ENCODE data around the gene ITPR3. TPM values are rescaled to one million over a fixed set of nuclear protein-coding genes. Genes with fewer than 3 reads are reported as not detected.
A peak's percentile ranks its signal among the peaks of the same experiment; 100 is the strongest.

ITPR3 gene
- total RNA-seq, 4 donors from 2014 or later, result 105 to 262 (median 124) TPM

DNA sequence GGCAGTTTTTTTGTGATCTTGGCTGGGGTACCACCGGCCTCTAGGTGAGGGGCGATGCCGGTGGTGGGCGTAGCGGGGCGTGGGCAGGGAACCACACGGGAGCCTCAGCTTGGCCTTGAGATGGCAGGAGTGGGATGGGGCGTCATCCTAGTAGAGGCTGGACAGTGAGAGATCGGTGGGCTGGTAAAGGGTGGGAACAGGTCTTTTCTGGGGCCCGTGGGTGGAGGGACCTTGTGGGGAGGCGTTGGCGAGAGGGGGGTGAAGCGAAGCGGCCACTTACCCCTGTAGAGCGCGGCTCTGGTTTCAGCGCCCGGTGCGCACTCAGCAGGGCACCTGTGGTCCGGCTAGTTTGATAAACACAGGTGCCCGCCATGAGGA, 12.0 kb downstream of the ITPR3 start:
- peak overlapping the region in 3 of 4 donors; percentile 10 to 47 (median 38) for H3K4me3 ChIP-seq
- H3K27ac ChIP-seq, result peak overlapping the region; percentile 54 to 74 (median 62)
- intact Hi-C loops (cut with DNase I; ENCODE audit: low total_unique reads), result no loop called here
- no peaks in the 10 kb centered on the region for H3K9me3 ChIP-seq
- 14% methylated on average over 21 of the region's 21 CpGs; no CpG with 5 or more reads in 1 of the 2 donors for WGBS, 2 donors (ENCODE audit: low coverage in 1 of 2)
- no peak for DNase-seq
- no peaks in the 10 kb centered on the region for H3K27me3 ChIP-seq
- TF ChIP-seq EP300 (IDR thresholded peaks at IDR 0.05; ENCODE audit: low read depth) (no peak), POLR2A (IDR thresholded peaks at IDR 0.05) (no peak), CTCF (IDR thresholded peaks at IDR 0.05) (no peak), POLR2AphosphoS5 (IDR thresholded peaks at IDR 0.05) (no peak)
- no peaks in the 10 kb centered on the region for H3K36me3 ChIP-seq
- in situ Hi-C loops (cut with MboI; ENCODE audit: low pct_ligation_motif_present in 1 of 4, low pct_unique_long_range_greater_than_20kb in 1 of 4, low sequenced_read_pairs in 3 of 4), result no loop called here
- H3K4me1 ChIP-seq, result peaks cover 26 to 55% (median 42%) of the 10 kb centered on the region in 4 donors

- H3K4me1 ChIP-seq, result peaks cover 24 to 55% (median 40%) of the 10 kb centered on the region in 4 donors
- 1% methylated on average over 48 of the region's 86 CpGs; no CpG with 5 or more reads in 1 of the 2 donors for WGBS, 2 donors (ENCODE audit: low coverage in 1 of 2)
- H3K27ac ChIP-seq, result peak overlapping the region; percentile 54 to 74 (median 62)
Observed at GRCh38 chr6:33633462-33634158, 12.5 kb downstream of the ITPR3 start.

DNA sequence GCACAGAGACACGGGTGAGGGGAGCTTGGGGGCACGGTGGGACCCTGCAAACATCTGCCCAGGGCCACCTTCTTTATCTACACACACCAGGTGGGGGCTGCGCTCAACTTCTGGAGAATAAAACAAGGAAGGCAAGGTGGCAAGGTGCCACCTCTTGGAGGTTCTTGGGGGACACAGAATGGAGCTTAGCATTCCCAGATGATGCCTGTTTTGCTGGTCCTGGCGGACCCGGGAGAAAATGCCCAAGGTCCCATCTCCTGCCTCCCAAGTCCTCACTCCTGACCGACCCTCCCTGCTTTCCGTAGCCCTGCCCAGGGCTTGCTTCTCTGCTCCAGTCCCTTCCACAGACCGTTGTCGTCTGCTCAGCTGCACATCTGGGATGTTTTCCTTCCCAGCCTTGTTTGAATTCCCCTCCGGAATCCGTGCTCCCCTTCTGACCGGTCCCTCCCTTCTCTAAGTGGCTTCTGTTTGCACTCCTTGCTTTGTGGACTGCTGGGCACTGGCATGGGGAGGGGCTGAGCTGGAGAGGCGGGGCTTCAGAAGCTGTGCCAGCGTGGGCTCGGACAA, 13.1 kb downstream of the ITPR3 start:
- in situ Hi-C loops (cut with MboI; ENCODE audit: low pct_ligation_motif_present in 1 of 4, low pct_unique_long_range_greater_than_20kb in 1 of 4, low sequenced_read_pairs in 3 of 4), result no loop called here
- H3K27ac ChIP-seq, result peak overlapping the region; percentile 41 to 59 (median 46)
- no peak for DNase-seq

More at GRCh38 chr6:33633462-33634158, 12.5 kb downstream of the ITPR3 start:
- Histone ChIP-seq H3K27me3 (no peaks in the 10 kb centered on the region), H3K4me3 (peak overlapping the region in 3 of 4 donors; percentile 24 to 51 (median 38)), H3K9me3 (no peaks in the 10 kb centered on the region), H3K36me3 (no peaks in the 10 kb centered on the region)
- intact Hi-C loops (cut with DNase I; ENCODE audit: low total_unique reads) (no loop called here), in situ Hi-C loops (cut with MboI; ENCODE audit: low pct_ligation_motif_present in 1 of 4, low pct_unique_long_range_greater_than_20kb in 1 of 4, low sequenced_read_pairs in 3 of 4) (no loop called here)
- DNase-seq, result peak; percentile 84
- no peak for TF ChIP-seq EP300 (IDR thresholded peaks at IDR 0.05; ENCODE audit: low read depth)
- TF ChIP-seq POLR2A (IDR thresholded peaks at IDR 0.05), result no peak

DNA sequence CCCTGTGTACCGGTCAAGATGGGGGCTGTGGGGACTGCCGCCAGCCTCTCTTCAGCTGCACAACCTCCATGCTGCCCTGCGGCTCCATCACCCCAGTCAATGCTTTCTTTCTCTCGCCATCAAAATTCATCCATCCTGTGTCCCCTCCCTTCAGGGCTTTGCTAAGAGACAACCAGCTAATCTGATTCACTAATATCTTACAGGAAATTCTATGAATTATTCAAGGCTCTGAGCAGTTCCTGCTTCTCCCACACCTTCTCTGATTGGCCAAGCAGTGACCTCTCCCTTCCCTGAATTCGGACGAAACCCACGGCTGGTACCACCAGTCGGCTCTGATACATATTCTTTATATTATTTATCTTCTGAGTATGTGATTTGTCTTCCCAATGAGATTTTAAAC, 13.8 kb downstream of the ITPR3 start:
- no peak for TF ChIP-seq CTCF (IDR thresholded peaks at IDR 0.05)
- TF ChIP-seq EP300 (IDR thresholded peaks at IDR 0.05; ENCODE audit: low read depth), result no peak
- no peak for TF ChIP-seq POLR2A (IDR thresholded peaks at IDR 0.05)
- TF ChIP-seq POLR2AphosphoS5 (IDR thresholded peaks at IDR 0.05), result no peak
- H3K27me3 ChIP-seq, result no peaks in the 10 kb centered on the region
- H3K36me3 ChIP-seq, result no peaks in the 10 kb centered on the region
- H3K4me3 ChIP-seq, result no peak overlapping the region
- H3K4me1 ChIP-seq, result peaks cover 20 to 50% (median 41%) of the 10 kb centered on the region in 4 donors
- intact Hi-C loops (cut with DNase I; ENCODE audit: low total_unique reads), result no loop called here
- WGBS, 2 donors (ENCODE audit: low coverage in 1 of 2), result 67 to 88% methylated on average over 5 to 8 of the region's 8 CpGs
- H3K27ac ChIP-seq, result no peak overlapping the region
- no peak for DNase-seq
- in situ Hi-C loops (cut with MboI; ENCODE audit: low pct_ligation_motif_present in 1 of 4, low pct_unique_long_range_greater_than_20kb in 1 of 4, low sequenced_read_pairs in 3 of 4), result no loop called here
- H3K9me3 ChIP-seq, result no peaks in the 10 kb centered on the region

More for the DNA sequence above, 13.1 kb downstream of the ITPR3 start:
- intact Hi-C loops (cut with DNase I; ENCODE audit: low total_unique reads), result no loop called here
- no peak for TF ChIP-seq CTCF (IDR thresholded peaks at IDR 0.05)
- peak in 1 of 3 donors; percentile 37 for TF ChIP-seq POLR2AphosphoS5 (IDR thresholded peaks at IDR 0.05)
- Histone ChIP-seq H3K9me3 (no peaks in the 10 kb centered on the region), H3K4me1 (peaks cover 20 to 55% (median 42%) of the 10 kb centered on the region in 4 donors), H3K27me3 (no peaks in the 10 kb centered on the region), H3K36me3 (no peaks in the 10 kb centered on the region), H3K4me3 (peak overlapping the region in 3 of 4 donors; percentile 23 to 51 (median 24))
- WGBS, 2 donors (ENCODE audit: low coverage in 1 of 2), result 32% methylated on average over 15 of the region's 15 CpGs; no CpG with 5 or more reads in 1 of the 2 donors

Data from transverse colon (tissue), 4 donors.